H1 (cell line): ENCODE measurements around the gene TOMM40L. TPM values are rescaled to one million over a fixed set of nuclear protein-coding genes. Genes with fewer than 3 reads are reported as not detected.

Experiments used
- CTCF ChIA-PET: fragments of 300-600 bp; sonication (Branson Sonifier 250); formaldehyde crosslinking; loops from one replicate; lab custom pipeline; 2021; ENCODE audit not compliant: partially characterized antibody; lab: Charles Lee
- POLR2A ChIA-PET: fragments of 300-600 bp; sonication (Branson Sonifier 250); formaldehyde crosslinking; loops from one replicate; lab custom pipeline; 2021; ENCODE audit warnings: inconsistent platforms; ENCODE audit not compliant: partially characterized antibody; lab: Charles Lee
- DNase-seq, 2 experiments: peaks; one replicate each; pipeline versions ENCODE4 v3.0.0 to v3.0.0-alpha.2; 2010 to 2022; ENCODE audit warnings: low spot score in 2 of 2, low read depth in 1 of 2, mixed read lengths in 1 of 2
- FAIRE-seq: peaks from 2 replicates; lab custom pipeline; 2011; peaks lifted over from hg19 to GRCh38; lab: Jason Lieb, UNC
- H2AFZ ChIP-seq: 2 replicates; pipeline ENCODE4 v1.8.1; 2012; ENCODE audit warnings: low read length, inconsistent platforms
- H2AK5ac ChIP-seq: 2 replicates; pipeline ENCODE4 v1.6.1; 2013; ENCODE audit warnings: low read depth, low read length
- H2BK120ac ChIP-seq: replicated peaks from 2 replicates; pipeline ENCODE3; 2013; ENCODE audit warnings: low read depth, low read length, inconsistent platforms
- H2BK12ac ChIP-seq: 2 replicates; pipeline ENCODE4 v1.6.1; 2013; ENCODE audit warnings: low read depth, low read length
- H2BK15ac ChIP-seq: 2 replicates; pipeline ENCODE4 v1.6.1; 2013; ENCODE audit warnings: low read length
- H2BK20ac ChIP-seq: 2 replicates; pipeline ENCODE4 v1.6.1; 2013; ENCODE audit warnings: low read length
- H2BK5ac ChIP-seq: 2 replicates; pipeline ENCODE4 v1.6.1; 2013; ENCODE audit warnings: low read depth, low read length
- H3K14ac ChIP-seq: 2 replicates; pipeline ENCODE4 v1.6.1; 2013; ENCODE audit warnings: inconsistent platforms; ENCODE audit not compliant: insufficient read length
- H3K18ac ChIP-seq: 2 replicates; pipeline ENCODE4 v1.6.1; 2013; ENCODE audit warnings: low read length; ENCODE audit errors: extremely low read depth
- H3K23ac ChIP-seq: 2 replicates; pipeline ENCODE4 v1.6.1; 2013; ENCODE audit warnings: inconsistent platforms; ENCODE audit not compliant: insufficient read length
- H3K23me2 ChIP-seq: 2 replicates; pipeline ENCODE4 v1.6.1; 2013; ENCODE audit warnings: low read depth, low read length
- H3K27ac ChIP-seq: 2 replicates; pipeline ENCODE4 v1.6.1; 2011; ENCODE audit warnings: low read depth, low read length, inconsistent platforms
- H3K27me3 ChIP-seq, 4 experiments: replicated peaks in 1 of 4; 1 replicate in 1 of 4; 2 replicates in 3 of 4; pipeline versions ENCODE4 v1.6.1 to v1.8.1; 2011 to 2013; ENCODE audit warnings: low read length in 3 of 4, mild to moderate bottlenecking in 3 of 4, inconsistent platforms in 2 of 4, mixed read lengths in 2 of 4, moderate library complexity in 1 of 4; ENCODE audit not compliant: control insufficient read depth in 3 of 4, insufficient read depth in 3 of 4; ENCODE audit errors: extremely low read depth in 1 of 4
- H3K36me3 ChIP-seq, 4 experiments: 2 replicates each; pipeline versions ENCODE4 v1.6.1 to v1.8.1; 2011 to 2013; ENCODE audit warnings: mild to moderate bottlenecking in 4 of 4, low read length in 3 of 4, moderate library complexity in 2 of 4, control low read depth in 1 of 4, inconsistent platforms in 1 of 4; ENCODE audit not compliant: insufficient read depth in 4 of 4, control insufficient read depth in 2 of 4
- H3K4ac ChIP-seq: replicated peaks from 2 replicates; pipeline ENCODE3; 2013; ENCODE audit warnings: low read length, low read depth, mixed read lengths, inconsistent platforms; ENCODE audit not compliant: insufficient read length
- H3K4me1 ChIP-seq, 4 experiments: replicated peaks in 1 of 4; 1 replicate in 1 of 4; 2 replicates in 3 of 4; pipeline versions ENCODE4 v1.6.1 to v1.8.1; 2011 to 2013; ENCODE audit warnings: low read length in 3 of 4, inconsistent platforms in 2 of 4, mixed read lengths in 1 of 4; ENCODE audit not compliant: insufficient read depth in 4 of 4, control insufficient read depth in 3 of 4
- H3K4me2 ChIP-seq, 2 experiments: 2 replicates each; pipeline versions ENCODE4 v1.6.1 to v1.8.1; 2011 to 2013; ENCODE audit warnings: low read depth in 2 of 2, low read length in 2 of 2, control low read depth in 1 of 2, inconsistent platforms in 1 of 2, mild to moderate bottlenecking in 1 of 2; ENCODE audit not compliant: insufficient read depth in 1 of 2
- H3K4me3 ChIP-seq, 4 experiments: fragments of 200-600, 300-600 bp in 1 of 4; sonication (generic), shearing (Covaris generic), sonication (Bioruptor Twin) in 1 of 4; 2 replicates each; pipeline versions ENCODE4 v1.5.1 to v1.8.1; 2011 to 2016; ENCODE audit warnings: low read length in 4 of 4, low read depth in 3 of 4, control low read depth in 2 of 4, inconsistent platforms in 2 of 4, mild to moderate bottlenecking in 2 of 4, mixed read lengths in 1 of 4, moderate library complexity in 1 of 4; ENCODE audit not compliant: insufficient read depth in 2 of 4; ENCODE audit errors: extremely low read depth in 1 of 4
- H3K56ac ChIP-seq: replicated peaks from 2 replicates; pipeline ENCODE3; 2013; ENCODE audit warnings: low read depth, mild to moderate bottlenecking, mixed read lengths, low read length, inconsistent platforms; ENCODE audit not compliant: insufficient read length
- H3K79me1 ChIP-seq: 2 replicates; pipeline ENCODE4 v1.6.1; 2013; ENCODE audit warnings: low read depth, low read length, control low read depth
- H3K79me2 ChIP-seq, 2 experiments: 2 replicates each; pipeline versions ENCODE4 v1.6.1 to v1.8.1; 2012 to 2013; ENCODE audit warnings: low read length in 2 of 2, mild to moderate bottlenecking in 2 of 2, inconsistent platforms in 1 of 2; ENCODE audit not compliant: insufficient read depth in 2 of 2, control insufficient read depth in 1 of 2
- H3K9ac ChIP-seq, 4 experiments: replicated peaks in 1 of 4; 1 replicate in 1 of 4; 2 replicates in 3 of 4; pipeline versions ENCODE4 v1.6.1 to v1.8.1; 2011 to 2013; ENCODE audit warnings: low read depth in 3 of 4, low read length in 3 of 4, control low read depth in 2 of 4, mild to moderate bottlenecking in 2 of 4, moderate library complexity in 2 of 4, inconsistent platforms in 1 of 4; ENCODE audit errors: extremely low read depth in 1 of 4
- H3K9me3 ChIP-seq, 2 experiments: 2 replicates each; pipeline versions ENCODE4 v1.6.1 to v1.8.1; 2012 to 2013; ENCODE audit warnings: mild to moderate bottlenecking in 2 of 2, moderate library complexity in 2 of 2, control low read depth in 1 of 2, inconsistent platforms in 1 of 2, low read depth in 1 of 2, low read length in 1 of 2, mixed read lengths in 1 of 2; ENCODE audit not compliant: insufficient read depth in 2 of 2
- H4K20me1 ChIP-seq, 2 experiments: replicated peaks in 1 of 2; 2 replicates each; pipeline versions ENCODE3 to v1.8.1; 2011 to 2013; ENCODE audit warnings: inconsistent platforms in 2 of 2, low read length in 2 of 2, mild to moderate bottlenecking in 1 of 2; ENCODE audit not compliant: insufficient read depth in 2 of 2, control insufficient read depth in 1 of 2
- H4K5ac ChIP-seq: 2 replicates; pipeline ENCODE4 v1.6.1; 2013; ENCODE audit warnings: low read length, low read depth, mixed read lengths, inconsistent platforms; ENCODE audit not compliant: insufficient read length
- H4K8ac ChIP-seq: 2 replicates; pipeline ENCODE4 v1.8.0; 2013; ENCODE audit warnings: mild to moderate bottlenecking, moderate library complexity, low read length, inconsistent platforms; ENCODE audit not compliant: insufficient read depth; ENCODE audit errors: extremely low read depth
- H4K91ac ChIP-seq: replicated peaks from 2 replicates; pipeline ENCODE3; 2013; ENCODE audit warnings: low read length, mixed read lengths, inconsistent platforms; ENCODE audit not compliant: insufficient read length
- CBX8 ChIP-seq: fragments of 300-800, 300-1000 bp; sonication (generic); IDR thresholded peaks from 2 replicates; pipeline ENCODE4 v1.7.1; 2016; ENCODE audit warnings: low read depth, low read length, borderline replicate concordance
- CEBPB ChIP-seq: IDR thresholded peaks from 2 replicates; pipeline ENCODE4 v1.6.1; 2012; ENCODE audit warnings: low read depth, low read length
- CHD2 ChIP-seq: IDR thresholded peaks from 2 replicates; pipeline ENCODE4 v1.6.1; 2012; ENCODE audit warnings: low read length, improper control_type of control experiment
- EGR1 ChIP-seq: IDR thresholded peaks from 2 replicates; pipeline ENCODE4 v1.6.1; 2011; ENCODE audit warnings: low read depth, low read length, borderline replicate concordance
- EZH2 ChIP-seq: fragments of 200-600 bp; sonication (generic); IDR thresholded peaks from 2 replicates; pipeline ENCODE4 v1.7.1; 2012; ENCODE audit warnings: low read depth, mild to moderate bottlenecking, moderate library complexity, low read length, inconsistent platforms; ENCODE audit not compliant: severe bottlenecking
- GABPA ChIP-seq: IDR thresholded peaks from 2 replicates; pipeline ENCODE4 v1.6.1; 2011; ENCODE audit warnings: mild to moderate bottlenecking, low read length, moderate library complexity, borderline replicate concordance; ENCODE audit not compliant: insufficient read depth
- HDAC6 ChIP-seq: IDR thresholded peaks from one replicate; pipeline ENCODE4 v1.7.1; 2012; ENCODE audit warnings: low read depth, mild to moderate bottlenecking, inconsistent platforms, low read length, moderate library complexity
- KDM1A ChIP-seq: fragments of 200-600, 300-600 bp; sonication (generic); IDR thresholded peaks from 2 replicates; pipeline ENCODE4 v1.7.1; 2016; ENCODE audit warnings: mild to moderate bottlenecking, low read length, borderline replicate concordance
- PHF8 ChIP-seq: fragments of 200-600 bp; sonication (generic); conservative IDR thresholded peaks from 2 replicates; pipeline ENCODE4 v1.7.1; 2012; ENCODE audit warnings: low read depth, mild to moderate bottlenecking, inconsistent platforms, low read length, moderate library complexity
- RXRA ChIP-seq: IDR thresholded peaks from 2 replicates; pipeline ENCODE4 v1.6.1; 2011; ENCODE audit warnings: low read depth, mild to moderate bottlenecking, low read length, moderate library complexity; ENCODE audit not compliant: insufficient read depth
- SP1 ChIP-seq: IDR thresholded peaks from 2 replicates; pipeline ENCODE4 v1.6.1; 2011; ENCODE audit warnings: low read depth, low read length
- SP2 ChIP-seq: IDR thresholded peaks from 2 replicates; pipeline ENCODE4 v1.6.1; 2012; ENCODE audit warnings: mild to moderate bottlenecking, low read length, inconsistent platforms
- TAF1 ChIP-seq: IDR thresholded peaks from 2 replicates; pipeline ENCODE4 v1.6.1; 2011; ENCODE audit warnings: mild to moderate bottlenecking, low read depth, low read length
- WGBS, 2 experiments: shearing (Covaris generic) in 1 of 2; methylation state at CpG; one replicate each; pipeline versions ENCODE4 v1.1.6 to v1.1.7; 2013 to 2015; ENCODE audit warnings: low lambda C conversion rate in 2 of 2, mixed read lengths in 2 of 2, inconsistent platforms in 1 of 2, low coverage in 1 of 2, missing lambda C conversion rate in 1 of 2; ENCODE audit not compliant: insufficient replicate concordance in 2 of 2, insufficient coverage in 1 of 2, insufficient read length in 1 of 2; ENCODE audit errors: extremely low coverage in 1 of 2, missing lambda C conversion rate in 1 of 2; 5-methylcytosine and 5-hydroxymethylcytosine counted together
- polyA plus RNA-seq, 7 experiments: library from polyadenylated mRNA; depleted of rRNA in 3 of 7; stranded (reverse) in 5 of 7; unstranded in 2 of 7; fragments of >200 nt in 5 of 7; fragments of 200-250 nt in 2 of 7; gene quantifications; 1 replicate in 5 of 7; 2 replicates in 1 of 7; 4 replicates in 1 of 7; pipeline versions ENCODE4 v1.2.1 to v1.2.3, GENCODE V29; 2011 to 2013; ENCODE audit warnings: missing spikeins in 2 of 7, mixed read lengths in 2 of 7
- total RNA-seq: library from RNA; stranded (reverse); fragmentation: NEBNext Ultra II Directional; extraction: Animal tissue kit (Norgen Biotek cat#: 25700); gene quantifications from 2 replicates; pipeline ENCODE4 v1.2.1, GENCODE V29; 2021

Gene TOMM40L
- total and polyA plus RNA-seq, 2 of the 8 experiments (the other 6 are each of a cell fraction or from before 2014, with no cell fraction given): 11.4 to 15.0 TPM

- FAIRE-seq (no peak), DNase-seq (no peak)
- ChIA-PET POLR2A (interaction anchor here (0.9 to 2.9 kb wide), 5 partner anchors 9 to 257 kb away, joined by 3 to 14 read pairs (median 3); no protein-coding TSS in a partner anchor), CTCF (interaction anchor here (0.9 to 5.5 kb wide), 11 partner anchors 10 to 374 kb away, joined by 3 to 37 read pairs (median 6); partner anchors contain the start of genes NDUFS2 and PPOX)
- no peak overlapping the region for H4K8ac ChIP-seq
- H3K79me1 ChIP-seq: no peaks in the 10 kb centered on the region
- H3K23ac ChIP-seq: no peak overlapping the region
- no peak overlapping the region for H3K4ac ChIP-seq
- no peak overlapping the region for H3K14ac ChIP-seq
- no peak overlapping the region for H2BK15ac ChIP-seq
- no peak overlapping the region for H3K4me3 ChIP-seq
- no peaks in the 10 kb centered on the region; the same call in 1 of the 2 replicates for H3K23me2 ChIP-seq
- no peak overlapping the region for H2BK20ac ChIP-seq
- H3K4me1 ChIP-seq: peaks cover 0 to 9% (median 0%) of the 10 kb centered on the region in 4 experiments; a peak in 3 of 7 replicates
- no peak overlapping the region for H2BK12ac ChIP-seq
- H3K9ac ChIP-seq: no peak overlapping the region
- H3K9me3 ChIP-seq: no peaks in the 10 kb centered on the region
- no peak overlapping the region for H3K56ac ChIP-seq
- no peaks in the 10 kb centered on the region for H4K20me1 ChIP-seq
- H3K4me2 ChIP-seq: no peak overlapping the region
- no peak overlapping the region for H4K91ac ChIP-seq
- H3K27ac ChIP-seq: no peak overlapping the region
- H2BK120ac ChIP-seq: no peak overlapping the region
- no peak overlapping the region for H2AFZ ChIP-seq
- 100% methylated on average over 1 of the region's 1 CpG; no CpG with 5 or more reads in 1 of the 2 experiments for whole genome bisulfite sequencing, 2 experiments
- no peaks in the 10 kb centered on the region for H3K27me3 ChIP-seq
- no peak overlapping the region for H2AK5ac ChIP-seq
- TF ChIP-seq EZH2 (no peak), CEBPB (no peak), CHD2 (no peak), SP2 (no peak), GABPA (no peak), SP1 (no peak), EGR1 (no peak), CBX8 (no peak), RXRA (no peak), PHF8 (no peak), TAF1 (no peak), KDM1A (no peak), HDAC6 (no peak)
- no peaks in the 10 kb centered on the region for H3K36me3 ChIP-seq
- no peak overlapping the region for H3K18ac ChIP-seq
- no peaks in the 10 kb centered on the region for H3K79me2 ChIP-seq
- no peak overlapping the region for H2BK5ac ChIP-seq
- no peak overlapping the region for H4K5ac ChIP-seq
Measured at GRCh38 chr1:161182214-161182613, 43.6 kb upstream of the TOMM40L start.
